ENCODE measurements around the gene OLFML2B.

The OLFML2B gene

DNA sequence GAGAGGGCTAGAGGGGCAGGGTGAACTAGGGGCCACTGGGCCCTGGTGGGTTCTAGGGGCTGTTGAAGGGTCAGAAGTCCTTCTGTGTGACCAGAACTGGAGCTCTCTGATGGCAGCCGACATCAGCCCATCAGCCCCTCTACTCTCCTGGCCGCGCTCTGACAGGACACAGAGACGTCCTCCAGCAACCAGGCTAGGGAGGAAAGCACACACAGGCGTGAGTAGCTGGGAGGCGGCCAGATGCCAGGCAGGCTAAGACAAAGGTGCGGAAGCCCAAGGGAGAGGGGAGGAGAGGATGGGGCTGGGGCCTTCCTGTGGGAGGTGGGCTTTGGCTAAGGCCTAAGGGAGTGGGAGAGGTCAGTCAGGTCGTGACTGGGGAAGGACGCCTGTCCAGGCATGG, 50.8 kb downstream of the OLFML2B start:
- DNase-seq = no peak

DNA sequence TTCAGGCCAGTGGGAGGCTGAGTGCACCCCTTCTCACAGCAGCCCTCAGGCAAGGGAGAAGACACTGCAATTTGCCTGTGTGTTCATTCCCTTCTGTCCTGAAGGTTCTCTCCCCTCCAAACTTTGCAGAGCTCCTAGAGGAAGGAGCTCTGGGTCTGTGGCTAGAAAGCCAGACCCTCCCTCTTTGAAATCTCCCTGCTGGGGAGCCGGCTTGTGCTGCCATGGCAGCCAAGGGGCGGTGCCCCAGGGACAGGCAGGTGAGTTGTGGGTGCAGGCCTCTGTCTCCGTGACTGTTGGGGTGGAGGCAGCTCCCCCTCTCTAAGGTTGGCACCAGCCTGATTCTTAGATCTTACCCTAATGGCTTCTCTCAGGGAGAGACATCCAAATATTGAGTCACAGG, 53.0 kb downstream of the OLFML2B start:
- no peak for DNase-seq

DNA sequence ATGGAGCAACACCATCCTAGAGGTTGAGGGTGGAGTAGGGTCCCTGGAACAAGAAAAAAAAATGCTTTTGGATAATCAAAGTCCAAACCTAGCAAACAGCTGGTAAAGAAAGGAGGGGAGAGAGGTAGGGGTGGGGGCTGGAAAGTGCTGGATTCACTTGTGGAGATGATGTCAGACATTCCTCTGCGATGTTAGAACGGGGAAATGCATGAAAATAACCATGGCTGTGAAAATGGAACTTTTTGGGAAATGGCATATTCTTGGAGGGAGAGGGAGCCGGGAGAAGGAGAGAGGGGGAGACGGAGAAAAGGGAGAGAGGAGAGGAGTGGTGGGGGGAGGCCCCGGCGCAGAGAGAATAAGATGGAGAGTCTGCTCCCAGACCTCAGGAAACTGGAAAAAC, 53.6 kb downstream of the OLFML2B start:
- DNase-seq = no peak

DNA sequence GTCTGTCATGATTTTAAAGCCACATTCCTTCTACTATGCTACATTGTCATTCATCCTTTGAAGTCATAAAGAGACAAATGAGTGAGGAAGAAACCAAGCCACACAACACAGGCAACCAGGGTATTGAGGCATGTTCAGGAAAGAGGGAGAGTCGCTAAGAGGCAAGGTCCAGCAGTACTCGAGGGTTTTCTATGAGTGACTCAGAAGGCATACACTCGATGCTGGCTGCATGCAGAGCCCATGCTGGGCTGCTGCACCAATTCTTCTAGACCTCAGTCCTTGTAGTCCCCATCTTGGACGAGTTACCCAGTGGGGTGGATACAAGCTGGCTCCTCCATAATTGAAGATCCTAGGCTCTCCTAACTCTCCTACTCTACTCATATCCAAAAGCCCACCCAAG, 57.6 kb downstream of the OLFML2B start:
- no peak for DNase-seq

DNA sequence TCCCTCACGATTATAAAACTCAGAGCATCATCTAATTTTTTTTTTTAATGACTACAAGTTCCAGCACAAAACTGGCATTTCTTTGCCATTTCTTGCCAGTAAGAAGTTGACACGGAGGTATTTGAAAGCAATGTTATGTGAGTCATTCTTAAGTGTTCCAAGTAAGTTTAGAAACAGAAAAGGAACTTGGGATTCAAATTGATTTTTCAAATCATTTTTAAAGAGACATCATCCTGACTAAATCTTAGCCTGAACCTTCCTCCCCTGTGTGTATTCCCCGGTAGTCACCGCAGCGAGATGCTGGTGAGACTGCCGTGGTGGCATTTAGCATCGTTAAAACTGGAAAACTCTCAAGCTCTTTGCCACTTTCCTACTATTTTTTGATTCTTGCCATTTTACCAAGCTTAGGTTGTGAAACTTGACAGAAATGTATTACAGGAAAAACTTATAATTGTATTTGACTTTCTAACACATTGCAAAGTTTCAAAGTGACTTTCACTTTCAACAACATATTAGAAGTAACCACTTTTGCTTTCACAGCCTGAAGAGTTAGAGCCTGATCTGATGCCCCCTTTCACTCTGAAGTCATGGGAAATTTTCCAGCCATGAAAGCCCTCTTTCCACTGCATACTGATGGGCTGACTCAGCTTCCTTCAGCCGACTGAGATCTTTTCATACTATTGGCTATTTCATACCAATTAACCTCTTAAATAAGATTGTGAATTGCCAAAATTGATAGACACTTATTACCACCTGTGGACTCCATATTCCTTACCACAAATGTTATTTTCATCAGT, 61.4 kb downstream of the OLFML2B start:
- no peak for DNase-seq

DNA sequence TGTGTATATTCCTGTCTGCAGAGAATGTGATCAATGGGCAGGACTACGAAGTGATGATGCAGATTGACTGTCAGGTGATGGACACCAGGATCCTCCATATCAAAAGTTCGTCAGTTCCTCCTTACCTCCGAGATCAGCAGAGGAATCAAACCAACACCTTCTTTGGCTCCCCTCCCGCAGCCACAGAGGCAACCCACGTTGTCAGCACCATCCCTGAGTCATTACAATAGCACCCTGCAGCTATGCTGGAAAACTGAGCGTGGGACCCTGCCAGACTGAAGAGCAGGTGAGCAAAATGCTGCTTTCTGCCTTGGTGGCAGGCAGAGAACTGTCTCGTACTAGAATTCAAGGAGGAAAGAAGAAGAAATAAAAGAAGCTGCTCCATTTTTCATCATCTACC, 65.2 kb downstream of the OLFML2B start:
- DNase-seq = no peak

DNA sequence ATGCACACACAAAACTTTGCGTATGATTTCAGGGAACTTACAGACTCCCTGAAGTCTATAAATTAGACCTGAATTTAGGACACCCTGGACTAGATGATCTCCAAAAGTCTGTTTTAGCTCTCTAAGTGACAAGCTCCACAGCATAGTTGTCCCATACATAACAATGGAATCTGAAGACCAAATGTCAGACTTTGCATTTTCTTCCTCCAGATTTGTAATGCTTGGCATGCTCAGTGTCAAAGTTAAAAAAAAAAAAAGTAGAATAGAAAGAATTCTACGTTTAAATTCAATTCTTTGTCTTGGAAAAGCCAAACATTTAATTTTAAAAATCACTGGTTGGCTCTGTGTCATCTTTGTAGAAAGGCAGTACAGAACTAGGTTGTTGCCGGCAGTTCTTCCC, 66.7 kb downstream of the OLFML2B start:
- DNase-seq = no peak

DNA sequence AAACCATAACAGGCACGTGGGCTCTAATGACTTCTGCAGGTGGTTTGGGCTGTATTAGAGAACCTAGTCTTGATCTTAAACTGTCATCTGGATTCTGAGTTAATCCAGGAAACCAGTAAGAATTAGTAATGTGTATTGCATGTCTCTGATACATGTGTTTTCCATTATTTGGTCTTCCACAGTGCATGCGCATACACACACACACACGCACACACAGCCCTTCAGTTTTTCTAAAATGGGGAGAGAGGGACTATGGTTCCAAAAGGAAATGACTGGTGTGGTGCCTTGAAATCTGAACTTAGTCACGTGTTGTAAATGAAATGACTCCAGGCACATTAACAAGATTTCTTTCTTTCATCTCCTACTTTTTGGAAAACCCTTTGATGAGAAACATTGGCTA, 67.6 kb downstream of the OLFML2B start:
- DNase-seq = no peak

DNA sequence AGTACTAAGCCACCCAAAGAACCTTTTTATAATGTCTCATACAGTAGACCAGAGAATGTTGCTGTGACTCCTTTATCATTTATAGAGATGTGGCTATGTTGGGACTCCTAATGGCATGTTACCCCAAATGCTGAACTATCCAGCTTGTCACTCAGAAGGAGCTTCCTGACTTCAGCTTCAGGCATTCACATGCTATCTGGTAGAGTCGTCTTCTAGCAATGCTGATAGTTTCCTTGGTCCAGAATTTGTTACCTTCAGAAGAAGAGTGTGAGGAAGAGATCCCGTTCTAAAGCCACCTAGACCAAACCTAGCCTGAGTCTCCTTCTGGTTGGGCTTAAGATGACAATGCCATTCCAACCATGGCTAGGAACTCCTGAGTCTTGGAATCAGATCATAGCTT, 68.1 kb downstream of the OLFML2B start:
- no peak for DNase-seq

DNA sequence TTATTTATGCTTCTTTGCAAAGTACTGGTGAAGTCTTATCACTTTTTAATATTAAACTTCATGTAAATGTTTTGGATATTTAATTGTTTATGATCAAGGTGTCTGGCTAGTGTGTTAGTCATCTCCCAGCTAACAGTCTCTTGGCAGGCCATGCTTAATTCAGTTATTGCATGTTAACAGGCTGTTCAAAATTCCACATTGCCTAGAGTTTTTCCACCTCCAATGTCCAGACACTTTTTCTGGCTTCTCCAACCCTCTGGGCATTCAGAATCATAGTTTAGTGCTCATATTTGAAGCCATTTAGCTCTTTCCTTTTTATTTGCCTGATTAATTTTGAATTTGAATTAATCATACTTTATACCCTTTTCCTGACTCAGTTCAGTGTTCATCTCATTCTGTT, 69.2 kb downstream of the OLFML2B start:
- DNase-seq = no peak

DNA sequence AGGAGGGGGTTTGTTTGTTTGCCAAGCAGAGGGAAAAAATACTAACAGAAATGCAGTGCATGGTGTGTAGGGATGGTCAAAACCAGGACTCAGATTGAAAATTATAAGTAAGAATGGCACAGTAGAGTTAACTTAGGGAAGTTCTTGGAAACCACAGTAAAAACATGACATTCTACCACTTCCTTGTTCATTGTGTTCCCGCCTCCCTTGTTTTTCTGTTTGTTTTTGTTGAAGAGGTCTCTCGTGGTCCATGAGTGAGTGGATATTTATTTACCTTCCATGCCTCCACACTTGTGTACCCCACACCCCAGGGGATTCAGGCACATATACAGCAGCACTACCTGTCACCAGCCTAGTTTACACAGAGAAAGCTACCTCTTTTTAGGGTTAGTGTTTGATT, 69.6 kb downstream of the OLFML2B start:
- no peak for DNase-seq

DNA sequence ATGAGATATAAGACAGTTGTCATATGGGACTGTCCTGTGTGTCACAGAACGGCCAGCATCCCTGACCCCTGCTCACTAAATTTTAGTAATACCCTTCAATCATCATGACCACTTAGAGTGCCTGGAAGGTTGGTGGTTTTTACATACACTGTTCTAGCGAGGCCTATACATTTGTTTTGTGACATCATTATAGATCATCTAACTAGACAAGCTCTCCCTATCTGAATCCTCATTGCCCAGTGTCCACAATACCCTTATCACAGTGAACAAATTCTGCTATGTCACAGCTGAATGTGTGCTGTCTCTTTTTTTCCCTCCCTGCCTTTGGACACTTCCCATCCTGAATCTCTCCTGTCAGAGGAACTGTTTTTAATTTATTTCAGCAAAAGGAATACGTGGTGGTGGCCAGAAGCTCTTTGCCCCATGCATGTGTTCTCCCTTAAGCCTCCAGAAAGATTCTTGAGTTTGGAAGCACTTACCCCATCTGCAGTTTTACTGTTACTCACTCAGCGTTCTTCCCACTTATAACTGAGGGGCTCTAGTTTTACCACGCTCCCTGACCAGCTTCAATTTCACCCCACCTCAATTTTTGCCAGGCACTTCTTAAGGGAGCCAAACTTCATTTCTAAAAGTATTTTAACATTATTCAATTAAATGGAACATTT, 70.3 kb downstream of the OLFML2B start:
- DNase-seq = no peak

DNA sequence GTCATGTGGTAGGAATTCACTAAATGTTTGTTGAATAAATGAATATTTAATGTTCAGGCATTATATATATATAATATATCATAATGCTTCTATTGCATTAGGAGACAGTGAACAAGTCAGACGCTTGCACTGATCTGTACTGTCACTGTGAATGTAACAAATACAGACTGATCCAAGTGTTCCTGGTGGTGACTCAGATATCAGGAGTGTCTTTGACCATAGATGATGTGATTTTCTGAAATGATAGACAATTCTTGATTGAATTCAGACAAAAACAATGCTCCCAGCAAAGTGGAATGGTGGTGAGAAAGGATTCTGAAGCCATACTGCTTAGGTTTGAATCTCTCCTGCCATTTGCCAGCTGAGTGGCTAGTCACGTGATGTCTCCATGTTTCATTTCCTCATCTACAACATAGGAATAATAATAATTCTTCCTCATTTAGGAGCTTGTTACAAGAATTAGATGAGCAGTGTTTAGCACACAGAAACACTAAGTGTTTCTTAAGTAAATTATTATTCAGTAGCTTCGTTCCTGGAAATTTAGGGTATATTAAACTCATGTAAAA, 71.0 kb downstream of the OLFML2B start:
- DNase-seq = no peak

DNA sequence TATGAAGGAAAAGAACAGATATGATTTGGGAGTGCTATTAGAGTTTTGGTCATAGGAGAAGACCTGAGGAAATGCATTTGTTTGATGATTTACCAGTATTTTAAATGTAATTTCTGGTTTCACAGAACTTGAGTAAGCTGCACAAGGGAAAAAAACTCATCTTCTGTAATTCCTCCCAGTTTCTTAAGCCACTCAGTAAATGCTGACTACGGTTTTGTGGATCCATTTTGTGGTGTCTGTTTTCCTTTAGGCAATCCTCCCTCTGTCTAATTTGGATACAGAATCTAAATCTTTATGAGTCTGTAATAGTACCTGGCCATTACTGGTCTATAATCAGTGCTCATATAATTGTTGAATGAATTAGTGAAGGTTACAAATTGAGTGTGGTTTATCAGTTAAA, 72.0 kb downstream of the OLFML2B start:
- no peak for DNase-seq

DNA sequence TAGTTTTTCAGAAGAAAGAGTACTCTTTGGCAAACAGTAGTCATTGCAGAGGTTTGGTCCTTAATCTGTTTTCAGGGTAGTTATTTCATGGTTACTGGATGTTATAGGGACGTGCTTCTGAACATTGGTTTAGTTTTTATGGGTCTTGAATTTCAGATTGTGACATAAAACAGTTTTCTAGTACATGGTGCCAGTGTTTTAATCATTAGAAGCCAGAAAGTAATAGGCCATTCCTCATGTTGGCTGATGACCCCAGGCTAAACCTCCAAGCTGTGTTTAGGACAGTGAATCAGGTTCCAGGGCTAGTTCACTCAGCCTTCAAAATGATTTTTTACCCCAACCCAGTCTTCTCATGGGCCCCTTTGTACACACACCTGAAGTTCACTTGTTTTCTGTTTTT, 73.3 kb downstream of the OLFML2B start:
- no peak for DNase-seq

DNA sequence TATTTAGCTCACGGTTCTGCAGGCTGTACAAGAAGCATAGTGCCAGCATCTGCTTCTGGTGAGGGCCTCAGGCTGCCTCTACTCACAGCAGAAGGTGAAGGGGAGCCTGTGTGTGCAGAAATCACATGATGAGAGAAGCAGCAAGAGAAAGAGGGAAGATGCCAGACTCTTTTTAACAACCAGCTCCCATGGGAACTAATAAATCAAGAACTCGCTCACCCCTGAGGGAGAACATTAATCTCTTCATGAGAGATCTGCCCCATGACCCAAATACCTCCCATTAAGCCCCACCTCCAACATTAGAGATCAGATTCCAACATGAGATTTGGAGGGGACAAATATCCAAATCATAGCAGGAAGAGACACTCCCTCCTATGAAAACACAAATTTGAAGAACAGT, 74.1 kb downstream of the OLFML2B start:
- DNase-seq = no peak

DNA sequence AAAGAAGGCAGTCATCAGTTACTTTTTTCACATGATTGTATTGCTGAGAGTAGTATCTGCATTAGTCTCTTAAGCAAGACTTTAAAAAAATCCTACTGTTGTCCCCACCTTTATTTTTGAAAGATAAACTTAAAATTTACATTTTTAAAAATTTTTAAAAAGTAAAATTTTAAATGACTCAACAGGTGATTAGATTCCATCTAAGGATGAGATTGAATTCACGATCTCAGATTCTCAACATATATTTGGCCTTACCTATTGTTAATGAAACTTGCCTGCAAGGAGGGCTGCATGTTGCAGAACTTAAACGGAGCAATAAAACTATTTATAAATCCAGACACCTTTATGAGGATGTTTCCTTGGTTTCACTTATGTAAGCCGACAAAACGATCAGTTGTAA, 75.2 kb downstream of the OLFML2B start:
- DNase-seq = no peak

DNA sequence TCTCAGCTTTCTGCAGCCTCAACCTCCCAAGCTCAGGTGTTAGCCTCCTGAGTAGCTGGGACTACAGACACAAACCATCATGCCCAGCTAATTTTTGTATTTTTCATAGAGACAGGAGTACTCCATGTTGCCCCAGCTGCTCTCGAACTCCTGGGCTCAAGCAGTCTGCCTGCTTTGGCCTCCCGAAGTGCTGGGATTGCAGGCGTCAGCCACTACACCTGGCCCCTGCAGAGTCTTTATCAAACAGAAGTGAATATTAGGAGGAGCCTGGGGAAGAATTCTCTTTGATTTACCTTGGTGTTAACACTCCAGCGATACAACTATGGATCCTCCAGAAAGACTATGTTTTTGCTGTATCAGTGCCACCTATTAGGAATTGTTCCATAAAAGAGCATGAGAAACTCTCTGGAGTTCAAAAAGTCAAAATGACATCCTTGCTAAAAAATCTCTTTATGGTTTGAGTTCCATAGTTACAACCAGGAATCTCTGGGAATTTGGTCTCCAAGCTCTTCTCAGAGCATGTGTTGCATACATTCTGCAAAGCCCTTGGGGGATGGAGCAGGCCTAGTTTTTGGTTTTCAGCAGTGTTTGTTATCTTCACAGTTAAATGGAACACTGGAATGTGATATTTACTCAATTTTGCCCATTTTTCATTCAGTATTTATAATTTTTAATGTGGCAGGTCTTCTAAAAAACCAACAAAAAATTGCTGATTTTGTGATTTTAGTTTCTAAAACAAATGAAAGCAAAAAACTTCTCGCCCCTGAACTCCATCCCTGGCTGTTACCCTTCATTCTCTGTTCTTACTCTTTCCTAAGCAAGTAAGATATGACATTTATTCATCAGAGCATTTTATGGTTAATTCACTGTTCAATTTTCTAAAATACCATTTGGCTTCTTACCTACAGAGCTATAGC, 77.3 kb downstream of the OLFML2B start:
- no peak for DNase-seq

DNA sequence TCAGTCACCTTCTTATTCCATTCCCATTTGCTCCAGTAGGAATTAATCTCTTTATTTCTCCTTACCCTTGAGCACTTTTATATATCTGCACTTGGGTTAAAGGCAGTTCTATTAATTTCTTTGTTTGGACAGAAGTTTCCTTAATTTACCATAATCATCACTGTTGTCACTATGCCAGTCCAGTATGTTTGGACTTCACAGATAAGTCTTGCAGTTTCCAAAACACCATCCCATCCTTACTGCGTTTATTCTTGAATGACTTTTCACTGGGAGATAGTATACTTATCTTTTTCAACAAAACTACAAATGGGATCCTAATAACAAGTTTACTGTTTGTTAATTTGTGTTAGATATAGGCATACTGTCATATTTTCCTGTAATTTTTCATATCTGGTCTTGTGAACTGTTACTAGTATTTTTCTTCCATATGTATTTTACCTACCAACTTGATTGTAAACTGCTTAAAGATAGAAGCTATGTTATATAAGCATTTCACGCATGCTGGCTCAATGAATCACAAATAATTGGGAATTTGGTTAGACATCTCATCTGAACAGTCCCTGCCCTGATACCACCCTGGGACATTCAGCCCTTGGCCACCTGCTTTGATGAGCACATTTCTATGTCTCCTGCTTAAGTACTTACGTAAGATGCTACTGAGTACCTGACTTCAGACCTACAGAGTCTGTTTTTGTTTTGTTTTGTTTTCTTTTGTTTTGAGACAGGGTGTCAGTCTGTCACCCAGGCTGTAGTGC, 78.2 kb downstream of the OLFML2B start:
- DNase-seq = no peak

DNA sequence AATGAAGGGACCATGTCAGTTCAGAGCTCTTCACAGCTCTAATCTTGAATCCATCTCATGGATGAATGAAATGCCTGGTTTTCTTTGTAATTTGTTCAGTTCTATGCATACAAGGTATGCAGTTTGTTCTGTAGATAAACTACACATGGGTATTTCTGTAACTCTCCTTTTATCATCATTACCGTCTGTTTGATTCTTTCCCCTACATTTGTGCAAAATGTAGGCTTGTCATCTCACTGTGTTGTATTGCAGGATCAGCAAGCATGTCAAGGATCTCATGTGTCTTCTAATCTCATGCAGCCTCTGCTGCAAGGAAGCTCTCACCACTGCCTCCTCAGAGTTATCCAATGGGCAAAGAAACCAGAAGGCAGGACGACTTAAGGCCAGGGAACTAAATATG, 79.3 kb downstream of the OLFML2B start:
- no peak for DNase-seq

DNA sequence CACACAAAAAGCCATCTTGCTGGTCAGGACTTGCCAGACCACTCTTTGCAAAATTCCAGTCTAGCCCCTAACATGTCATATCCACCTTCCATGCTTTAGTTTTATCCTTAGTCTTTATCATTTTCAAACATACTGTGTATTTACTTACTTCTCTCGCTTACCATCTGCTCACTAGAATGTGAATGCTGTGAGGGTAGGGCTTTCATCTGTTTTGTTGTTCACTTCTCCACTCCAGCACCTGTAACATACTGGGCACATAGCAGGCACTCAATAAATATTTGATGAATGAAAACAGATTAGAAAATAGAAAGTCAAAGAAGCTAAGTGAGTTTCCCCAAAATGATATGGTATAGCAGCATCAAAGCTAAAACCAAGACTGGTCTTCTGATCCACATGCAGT, 79.9 kb downstream of the OLFML2B start:
- DNase-seq = no peak

DNA sequence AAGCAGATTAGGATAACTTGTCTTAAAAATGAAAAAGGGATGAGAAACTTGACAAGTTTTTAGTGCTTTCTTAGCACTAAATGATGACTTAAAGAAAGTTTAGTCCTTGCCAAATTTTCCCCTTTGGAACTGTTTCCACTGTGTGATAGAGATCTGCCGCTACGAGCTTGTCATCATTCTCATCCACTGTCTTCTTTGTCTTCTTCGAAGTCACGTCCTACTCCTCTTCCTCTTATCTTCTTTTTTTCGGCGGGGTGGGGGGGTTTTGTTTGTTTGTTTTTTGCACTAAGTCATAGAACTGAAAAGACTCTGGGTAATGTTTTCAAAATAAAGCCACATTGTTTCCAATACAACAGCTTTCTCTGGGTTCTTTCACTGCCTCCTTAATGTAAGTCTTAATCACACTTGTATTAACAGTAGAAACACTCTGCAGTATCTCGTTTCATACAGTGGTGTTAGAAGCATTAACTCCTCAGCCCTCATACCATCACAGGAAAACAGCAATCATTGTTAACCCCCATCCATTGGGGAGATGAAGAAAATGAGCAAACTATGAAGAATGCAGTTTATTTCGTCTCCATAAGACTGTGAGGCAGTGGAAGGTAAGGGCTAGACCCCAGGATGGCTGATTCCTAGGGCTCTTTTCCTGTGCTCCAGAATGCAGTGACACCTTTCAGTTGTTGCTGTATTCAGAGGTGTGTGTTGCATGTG, 81.8 kb downstream of the OLFML2B start:
- no peak for DNase-seq

Data from NCI-H1105 (cell line).